Ammon's horn (tissue), 1 donor: ENCODE data around the gene MAN2C1.
"Not testable (repeated sequence)": the region's sequence is repeated elsewhere in the genome, so short reads cannot be mapped to it uniquely, and the experiment has no call there.

Experiments
- DNase-seq: peaks from one replicate; pipeline ENCODE4 v3.0.0-alpha.2; 2016; ENCODE audit warnings: low spot score

MAN2C1 gene

GRCh38 chr15:75361361-75361988 is 6.9 kb downstream of the MAN2C1 start:
- DNase-seq: no peak

DNA sequence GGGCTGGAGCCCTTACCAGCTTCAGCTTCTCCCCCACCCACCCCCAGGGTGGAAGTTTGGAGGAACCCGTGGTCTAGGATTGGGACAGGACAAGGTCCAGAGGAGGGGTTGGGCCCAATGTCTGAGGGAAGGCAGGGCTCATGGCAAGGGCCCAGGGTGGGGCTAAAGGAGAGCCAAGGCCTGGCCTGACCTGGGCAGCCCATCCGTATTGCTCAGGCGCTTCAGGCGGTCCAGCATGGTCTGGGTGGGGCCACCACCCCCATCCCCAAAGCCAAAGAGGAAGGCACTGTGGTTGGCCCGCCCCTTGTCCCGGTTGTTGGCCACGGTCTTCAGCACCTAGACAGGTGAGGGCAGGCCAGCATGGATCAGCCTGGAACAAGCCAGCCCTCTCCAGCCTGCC is 7.6 kb downstream of the MAN2C1 start:
- no peak for DNase-seq

DNA sequence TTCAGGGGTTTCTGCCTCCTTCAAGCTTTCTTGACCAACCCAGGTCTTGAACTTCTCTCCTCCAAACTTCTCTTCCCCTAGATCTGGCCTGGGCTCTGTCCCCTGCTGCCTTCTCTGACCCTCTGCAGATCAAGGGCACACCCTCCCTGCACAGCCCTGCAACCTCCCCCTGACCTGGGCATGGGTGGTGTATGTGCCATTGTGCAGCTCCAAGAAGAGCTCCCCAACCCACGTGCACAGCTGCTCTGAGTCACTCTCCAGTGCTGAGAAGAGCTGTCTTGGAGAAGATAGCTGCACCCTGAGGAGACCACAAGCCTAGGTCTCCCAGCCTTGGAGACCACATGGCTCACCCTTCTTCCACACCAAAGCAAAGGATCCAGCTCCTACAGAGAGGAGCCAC is 8.0 kb downstream of the MAN2C1 start:
- no peak for DNase-seq

DNA sequence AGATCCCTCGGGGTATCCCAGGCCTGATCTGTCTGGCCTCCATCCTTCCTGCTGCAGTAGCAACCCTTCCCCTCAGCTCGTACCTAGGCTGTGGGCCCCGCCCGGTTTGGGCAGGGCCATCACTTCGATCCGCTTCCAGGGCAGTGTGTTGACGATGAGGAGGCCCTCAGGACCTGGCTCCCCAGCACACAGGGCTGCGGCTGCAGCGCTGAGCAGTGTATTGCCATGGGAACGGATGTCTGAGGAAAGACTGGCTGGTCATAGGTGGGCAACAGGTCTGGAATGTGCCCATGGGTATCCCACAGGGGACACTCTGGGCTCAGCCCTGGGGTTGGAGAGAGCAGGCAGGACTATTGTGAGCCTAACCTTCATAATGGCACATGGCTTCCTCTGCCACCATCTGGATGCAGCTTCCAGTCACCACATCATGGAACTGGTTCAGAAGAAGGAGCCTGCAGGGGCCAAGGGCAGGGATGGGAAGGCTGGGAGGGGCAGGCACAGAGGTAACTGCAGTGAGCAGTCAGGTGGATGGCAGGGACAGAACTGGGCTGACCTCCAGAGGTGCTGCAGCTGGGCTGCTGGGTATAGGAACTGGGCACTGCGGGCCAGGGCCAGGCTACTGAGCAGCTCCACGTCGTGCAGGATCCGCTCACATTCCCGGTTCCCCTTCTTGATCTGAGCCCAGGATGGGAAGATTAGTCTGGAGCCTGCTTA is 8.7 kb downstream of the MAN2C1 start:
- DNase-seq: no peak

DNA sequence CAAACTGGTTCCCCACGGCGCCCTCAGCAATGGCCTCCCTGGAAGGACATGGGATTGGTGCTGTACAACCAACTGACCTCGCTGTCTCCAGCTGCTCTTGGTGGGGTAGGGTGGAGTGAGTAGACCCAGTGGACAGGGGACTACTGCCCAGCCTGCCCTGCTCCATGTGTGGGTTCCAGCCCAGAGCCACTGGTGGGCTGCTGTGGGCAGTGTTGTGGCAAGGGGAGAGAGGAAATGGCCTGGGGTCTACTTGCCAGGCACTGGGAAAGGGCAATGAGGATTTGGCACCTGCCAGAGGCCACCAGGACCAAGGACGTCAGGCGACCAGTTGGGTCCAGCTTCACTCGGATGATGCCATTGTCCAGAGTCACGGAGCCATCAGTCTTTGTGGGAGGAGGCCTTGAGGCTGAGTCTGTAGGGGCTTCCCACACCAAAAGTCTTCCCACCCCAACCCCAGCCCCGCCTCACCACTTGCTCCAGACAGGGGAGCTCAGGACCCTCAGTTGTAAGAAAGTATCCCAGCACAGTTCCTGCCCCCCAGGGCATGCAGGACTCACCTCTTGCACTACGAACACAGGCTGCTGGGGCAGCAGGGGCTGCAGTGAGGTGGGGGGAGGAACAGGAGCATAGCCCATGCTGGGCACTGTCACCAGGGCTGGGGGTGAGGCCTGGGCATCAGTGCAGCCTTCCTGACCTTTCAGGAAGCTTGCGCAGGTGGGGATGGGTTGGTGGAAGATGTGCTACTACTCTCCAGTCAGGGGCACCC is 9.5 kb downstream of the MAN2C1 start:
- no peak for DNase-seq

GRCh38 chr15:75357976-75358673 is 10.3 kb downstream of the MAN2C1 start:
- DNase-seq: no peak

DNA sequence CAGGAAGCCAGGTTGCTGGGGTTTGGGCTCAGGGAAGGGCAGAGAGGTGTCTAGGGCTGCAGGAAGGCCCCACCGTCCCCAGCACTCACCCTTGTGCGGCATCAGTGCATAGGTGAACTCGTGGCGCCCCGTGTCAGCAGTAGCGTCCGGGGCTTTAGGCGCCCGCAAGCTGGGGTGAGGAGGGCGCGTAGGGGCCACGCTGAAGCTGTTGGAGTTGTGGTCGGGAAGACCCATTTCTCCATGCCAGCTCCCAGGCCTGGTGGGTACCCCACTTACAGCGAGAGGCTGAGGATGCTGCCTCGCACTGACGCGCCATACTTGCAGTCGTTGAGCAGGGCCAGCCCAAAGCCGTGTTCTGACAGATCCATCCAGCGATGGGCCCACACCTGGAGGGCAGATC is 11.9 kb downstream of the MAN2C1 start:
- no peak for DNase-seq

DNA sequence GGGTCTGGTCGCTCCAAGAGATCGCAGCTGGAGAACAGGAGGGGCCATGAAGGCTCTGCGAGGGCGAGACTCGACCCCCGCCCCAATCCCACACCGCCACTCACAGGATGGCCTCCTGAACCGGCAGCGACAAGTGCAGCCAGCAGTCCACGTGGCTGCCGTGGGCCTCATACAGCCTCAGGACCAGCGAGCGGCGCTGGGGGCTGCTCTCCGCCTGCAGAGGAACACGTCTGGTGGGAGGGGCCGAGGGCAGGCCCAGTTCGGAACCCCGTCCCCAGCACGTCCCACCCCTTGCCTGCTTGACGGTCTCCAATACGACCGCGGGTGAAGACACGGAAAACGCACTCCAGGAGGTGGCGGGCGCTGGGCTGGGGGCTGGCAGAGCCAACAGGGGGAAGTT is 12.4 kb downstream of the MAN2C1 start:
- no peak for DNase-seq

GRCh38 chr15:75355369-75355768 is 13.0 kb downstream of the MAN2C1 start:
- DNase-seq: no peak

DNA sequence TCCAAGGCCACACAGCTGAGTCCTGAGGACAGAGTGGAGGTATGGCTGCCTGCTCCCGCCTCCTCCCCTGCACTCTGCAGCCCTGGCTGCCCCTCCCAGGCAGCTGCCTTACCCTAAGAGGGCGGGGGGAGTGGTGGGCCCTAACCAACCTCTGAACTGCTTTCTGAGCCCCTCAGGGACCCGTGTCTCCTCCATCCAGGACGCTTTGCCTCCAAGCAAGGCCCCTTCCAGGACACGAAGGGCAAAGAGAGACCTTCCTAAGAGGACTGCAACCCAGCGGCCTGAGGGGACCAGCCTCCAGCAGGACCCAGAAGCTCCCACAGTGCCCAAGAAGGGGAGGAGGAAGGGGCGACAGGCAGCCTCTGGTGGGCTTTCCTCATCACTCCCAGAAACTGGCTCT is 14.0 kb downstream of the MAN2C1 start:
- no peak for DNase-seq

DNA sequence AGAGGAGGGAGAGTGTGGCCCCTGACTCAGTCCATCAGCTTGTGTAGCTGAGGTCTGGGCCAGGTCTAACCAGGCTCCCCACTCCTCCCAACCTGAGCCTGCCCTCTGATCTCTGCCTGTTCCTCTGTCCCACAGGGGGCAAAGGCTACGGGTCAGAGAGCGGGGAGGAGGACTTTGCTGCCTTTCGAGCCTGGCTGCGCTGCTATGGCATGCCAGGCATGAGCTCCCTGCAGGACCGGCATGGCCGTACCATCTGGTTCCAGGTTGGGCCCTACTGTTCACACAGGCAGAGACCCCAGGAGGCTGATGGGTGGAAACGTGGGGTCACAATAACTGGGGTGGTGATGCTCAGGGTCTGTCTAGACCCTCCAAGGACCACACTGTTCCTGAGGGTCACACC is 14.8 kb downstream of the MAN2C1 start:
- DNase-seq: no peak

- DNase-seq: no peak
Observed at GRCh38 chr15:75352186-75353080, 16.0 kb downstream of the MAN2C1 start.

DNA sequence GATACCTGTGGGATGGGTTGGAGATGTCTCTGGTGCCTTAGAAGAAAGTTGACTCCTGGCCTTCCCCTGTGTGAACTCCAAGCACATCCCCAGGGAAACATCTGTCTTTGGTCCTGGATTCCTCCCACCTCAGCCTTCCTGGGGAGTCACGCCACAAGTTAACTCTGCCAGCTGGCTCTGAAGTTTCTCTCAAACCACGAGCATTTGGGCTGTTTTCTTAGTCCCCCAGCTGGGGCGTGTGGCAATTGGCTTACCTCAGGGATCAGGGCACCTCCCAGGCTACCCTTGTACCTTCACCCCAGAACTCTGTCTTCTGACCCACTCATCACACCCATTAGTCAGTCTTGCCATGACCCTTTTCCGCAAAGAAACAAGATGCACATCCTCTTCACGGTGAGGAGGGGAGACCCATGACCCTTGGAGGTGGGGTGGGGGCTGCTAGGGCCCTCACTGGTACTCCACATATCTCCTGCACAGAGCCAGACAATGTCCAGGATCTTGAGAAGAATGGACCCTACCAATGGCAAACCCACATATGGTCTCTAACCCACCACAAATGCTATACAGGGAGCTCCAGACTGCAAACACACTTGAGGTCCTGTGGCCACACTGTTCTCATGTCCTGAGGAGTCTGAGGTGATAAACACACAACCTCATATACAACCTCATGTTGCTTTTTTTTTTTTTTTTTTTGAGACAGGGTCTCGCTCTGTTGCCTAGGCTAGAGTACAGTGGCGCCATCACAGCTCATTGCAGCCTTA is 17.6 kb downstream of the MAN2C1 start:
- DNase-seq: no peak

DNA sequence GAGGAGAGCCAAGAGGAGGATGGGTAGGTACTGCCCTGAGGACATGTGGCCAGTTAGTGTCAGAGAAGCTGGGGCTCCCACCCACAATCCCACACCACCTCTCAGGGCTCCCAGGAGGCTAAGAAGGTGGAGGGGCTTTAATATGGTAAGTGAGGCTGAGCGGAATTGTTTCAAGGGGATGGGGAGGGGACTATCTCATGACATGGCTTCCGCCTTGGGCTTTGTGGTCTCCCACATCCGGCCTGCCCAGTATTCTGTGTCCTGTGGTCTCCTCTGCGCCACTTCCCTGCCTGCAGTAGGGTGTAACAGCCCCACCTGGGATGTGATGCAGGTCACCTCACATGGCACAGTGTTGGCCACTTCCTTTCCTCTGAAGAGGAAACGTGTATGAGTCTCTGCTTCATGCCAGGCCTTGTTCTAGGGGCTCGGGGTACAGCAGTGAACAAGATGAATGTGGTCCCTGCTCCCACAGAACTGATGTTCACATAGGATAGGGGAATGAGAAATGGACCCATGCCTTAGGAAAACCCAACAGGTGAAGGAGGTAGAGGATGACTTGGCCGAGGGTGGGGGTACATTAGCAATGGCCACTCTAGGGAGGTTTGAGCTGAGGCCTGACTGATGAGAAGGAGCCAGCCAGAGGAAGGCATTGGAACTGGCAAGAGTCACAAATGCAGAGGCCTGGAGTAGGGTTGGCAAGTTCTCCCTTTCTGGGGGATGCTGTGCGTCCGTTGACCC is 18.4 kb downstream of the MAN2C1 start:
- no peak for DNase-seq

DNA sequence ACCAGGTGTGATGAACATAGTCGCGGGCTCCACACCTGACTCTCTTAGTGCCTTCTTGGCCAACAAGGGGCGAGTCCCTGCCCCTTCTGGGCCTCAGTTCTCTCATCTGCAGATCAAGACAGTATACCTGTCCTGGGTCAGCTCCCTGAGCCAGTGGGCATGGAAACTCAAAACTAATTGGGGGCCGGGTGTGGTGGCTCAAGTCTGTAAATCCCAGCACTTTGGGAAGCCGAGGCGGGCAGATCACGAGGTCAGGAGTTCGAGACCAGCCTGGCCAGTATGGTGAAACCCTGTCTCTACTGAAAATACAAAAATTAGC is 19.1 kb downstream of the MAN2C1 start:
- DNase-seq: not testable (repeated sequence)

DNA sequence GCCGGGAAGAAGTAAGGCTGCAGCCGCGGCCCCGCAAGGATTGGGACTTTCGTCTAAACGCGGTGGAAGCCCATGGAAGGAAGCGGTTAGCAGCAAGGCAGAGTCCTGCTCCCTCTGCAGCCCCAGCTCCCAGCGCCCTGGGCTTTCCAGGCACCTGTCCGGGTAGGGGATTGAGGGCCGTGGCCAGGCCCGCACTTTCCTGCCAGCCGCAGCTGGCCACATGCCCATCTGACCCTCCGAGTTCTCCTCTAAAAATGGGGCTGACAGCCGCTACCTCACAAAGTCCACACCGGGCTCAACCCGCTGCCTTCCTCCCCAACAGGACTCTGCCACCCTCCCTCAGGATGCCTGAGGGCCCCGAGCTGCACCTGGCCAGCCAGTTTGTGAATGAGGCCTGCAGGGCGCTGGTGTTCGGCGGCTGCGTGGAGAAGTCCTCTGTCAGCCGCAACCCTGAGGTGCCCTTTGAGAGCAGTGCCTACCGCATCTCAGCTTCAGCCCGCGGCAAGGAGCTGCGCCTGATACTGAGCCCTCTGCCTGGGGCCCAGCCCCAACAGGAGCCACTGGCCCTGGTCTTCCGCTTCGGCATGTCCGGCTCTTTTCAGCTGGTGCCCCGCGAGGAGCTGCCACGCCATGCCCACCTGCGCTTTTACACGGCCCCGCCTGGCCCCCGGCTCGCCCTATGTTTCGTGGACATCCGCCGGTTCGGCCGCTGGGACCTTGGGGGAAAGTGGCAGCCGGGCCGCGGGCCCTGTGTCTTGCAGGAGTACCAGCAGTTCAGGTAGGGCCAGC is 19.7 kb downstream of the MAN2C1 start:
- no peak for DNase-seq

DNA sequence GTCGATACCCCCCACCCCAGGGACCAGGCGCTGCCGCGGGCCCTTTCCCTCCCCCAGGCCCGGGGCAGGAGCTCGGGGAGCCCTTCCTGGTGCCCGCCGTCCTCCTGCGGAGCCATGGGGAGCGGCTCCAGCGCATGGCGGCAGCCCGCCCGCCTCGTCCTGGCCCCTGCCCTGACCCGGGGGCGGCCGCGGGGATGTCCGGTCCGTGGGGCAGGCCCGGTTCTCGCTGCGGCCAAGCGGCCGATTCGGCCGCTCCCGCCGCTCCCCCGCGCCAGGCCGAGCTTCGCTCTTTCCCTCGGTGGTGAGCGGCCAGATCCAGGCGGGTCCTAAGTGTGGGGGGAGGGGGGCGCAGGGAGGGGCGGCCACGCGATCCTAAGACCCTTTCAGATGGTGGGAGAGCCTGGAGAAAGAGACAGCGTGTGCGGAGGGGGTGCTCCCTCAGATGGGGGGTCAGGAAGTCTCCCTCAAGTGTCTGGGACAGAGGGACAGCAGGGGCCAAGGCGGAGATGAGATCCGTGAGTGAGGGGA is 20.3 kb downstream of the MAN2C1 start:
- DNase-seq: no peak

GRCh38 chr15:75347222-75348033 is 21.0 kb downstream of the MAN2C1 start:
- peak; percentile 73 for DNase-seq
